Heart left ventricle (tissue), 13 donors: ENCODE results near the gene YEATS2.

ENCODE experiments used
- POLR2A ChIP-seq, 2 donors: fragments of 450-650 bp; IDR thresholded peaks; one replicate each; pipeline ENCODE4 v1.6.1; 2017; ENCODE audit warnings: antibody characterized with exemption in 2 of 2, mild to moderate bottlenecking in 2 of 2, moderate library complexity in 2 of 2
- TF ChIP-seq, protein P1 (sequence below), 12 donors: fragments of 200-600 bp; sonication (generic) in 4 of 12; IDR thresholded peaks; one replicate each; pipeline versions ENCODE4 v1.5.0 to v1.8.0; 2018 to 2022; ENCODE audit warnings: antibody characterized with exemption in 12 of 12, mild to moderate bottlenecking in 5 of 12
- donor health status: ischemic (EF 13 %, LVEDD 7.1; RV severe dilation, severe dysfunction).
- donor health status: DM: no; HTN: yes; CAD: no.
- donor health status: DM: no; HTN: no; CAD: no.
- donor health status: ischemic (EF 25% LVEDD 6.9; RV normal size, moderate dysfunction).
- donor health status: ischemic (EF 25% LVEDD 5.7; RV mildly dilated, moderate dysfunction).
- donor health status: ischemic (EF 35%, LVEDD 5.7; RV mildly dilated, moderate dysfunction).
- donor health status: nonischemic (EF 11% LVEDD 7.7; RV severe dilation, severe dysfunction).
- donor health status: DM: yes; HTN: yes; CAD: no.
- donor health status: PGD.
- donor health status: ischemic (EF 29% LVEDD 5.4; RV normal size, mild dysfunction).
- donor health status: nonischemic (EF 23%, LVEDD 6.1; RV moderate dilation, normal function).

DNA sequence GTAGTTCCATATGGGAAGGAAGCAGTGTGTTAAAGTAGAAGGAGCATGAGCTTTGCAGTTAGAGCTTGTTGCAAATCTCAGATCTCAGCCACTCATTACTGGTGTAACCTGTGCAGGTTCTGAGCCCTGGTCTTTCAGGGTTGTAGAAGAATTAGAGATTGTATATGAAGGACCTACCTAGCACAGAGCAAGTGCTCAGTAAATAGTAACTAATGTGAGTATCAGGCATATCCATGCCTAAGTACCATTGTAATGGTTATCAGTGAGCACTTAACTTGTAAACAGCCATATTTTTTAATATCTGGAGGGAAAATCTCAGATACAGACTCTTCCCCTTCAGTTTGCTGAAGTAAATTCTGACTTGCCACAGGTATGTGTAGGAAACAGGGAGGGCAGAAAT, 68.5 kb downstream of the YEATS2 start:
- TF ChIP-seq POLR2A (IDR thresholded peaks at IDR 0.05), result no peak
- TF ChIP-seq, protein P1, sequence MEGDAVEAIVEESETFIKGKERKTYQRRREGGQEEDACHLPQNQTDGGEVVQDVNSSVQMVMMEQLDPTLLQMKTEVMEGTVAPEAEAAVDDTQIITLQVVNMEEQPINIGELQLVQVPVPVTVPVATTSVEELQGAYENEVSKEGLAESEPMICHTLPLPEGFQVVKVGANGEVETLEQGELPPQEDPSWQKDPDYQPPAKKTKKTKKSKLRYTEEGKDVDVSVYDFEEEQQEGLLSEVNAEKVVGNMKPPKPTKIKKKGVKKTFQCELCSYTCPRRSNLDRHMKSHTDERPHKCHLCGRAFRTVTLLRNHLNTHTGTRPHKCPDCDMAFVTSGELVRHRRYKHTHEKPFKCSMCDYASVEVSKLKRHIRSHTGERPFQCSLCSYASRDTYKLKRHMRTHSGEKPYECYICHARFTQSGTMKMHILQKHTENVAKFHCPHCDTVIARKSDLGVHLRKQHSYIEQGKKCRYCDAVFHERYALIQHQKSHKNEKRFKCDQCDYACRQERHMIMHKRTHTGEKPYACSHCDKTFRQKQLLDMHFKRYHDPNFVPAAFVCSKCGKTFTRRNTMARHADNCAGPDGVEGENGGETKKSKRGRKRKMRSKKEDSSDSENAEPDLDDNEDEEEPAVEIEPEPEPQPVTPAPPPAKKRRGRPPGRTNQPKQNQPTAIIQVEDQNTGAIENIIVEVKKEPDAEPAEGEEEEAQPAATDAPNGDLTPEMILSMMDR (IDR thresholded peaks at IDR 0.05), result no peak
